ENCODE data around the gene HEBP2. TPM values are rescaled to one million over a fixed set of nuclear protein-coding genes. Genes with fewer than 3 reads are reported as not detected.

HEBP2 gene
- total RNA-seq, 1 experiment from 2014 or later, result 58.9 TPM

- ChIA-PET POLR2A (ENCODE audit: unreplicated experiment) (no interaction called here), CTCF (no interaction called here)
- H3K4me3 ChIP-seq (ENCODE audit: low read length), result no peak overlapping the region
- H3K9ac ChIP-seq (ENCODE audit: low read length), result no peak overlapping the region
- no peaks in the 10 kb centered on the region for H4K20me1 ChIP-seq (ENCODE audit: low read length)
- no peaks in the 10 kb centered on the region for H3K27me3 ChIP-seq (ENCODE audit: low read length)
- H3K4me1 ChIP-seq (ENCODE audit: insufficient read depth, low read length), result peaks cover 7% of the 10 kb centered on the region
- no peak overlapping the region for H3K27ac ChIP-seq (ENCODE audit: low read length)
- intact Hi-C loops (cut with micrococcal nuclease), result no loop called here
- H3K36me3 ChIP-seq (ENCODE audit: low read depth, low read length), result no peaks in the 10 kb centered on the region
- H3K9me3 ChIP-seq (ENCODE audit: low read length), result no peaks in the 10 kb centered on the region
- H3F3A ChIP-seq (ENCODE audit: low read length, unreplicated experiment), result no peaks in the 10 kb centered on the region
- no TSS peak for BruUV-seq (replicated peaks)
- no peaks in the 10 kb centered on the region for H3K79me2 ChIP-seq (ENCODE audit: low read length)
- no peak overlapping the region for H2AFZ ChIP-seq (ENCODE audit: low read length)
- DNase-seq (no peak), ATAC-seq (no peak)
- no peak overlapping the region for H3K4me2 ChIP-seq (ENCODE audit: low read length)
- no peaks in the 10 kb centered on the region for H3K9me2 ChIP-seq (replicated peaks; ENCODE audit: low read length)
- TF ChIP-seq EZH2 (IDR thresholded peaks at IDR 0.05; ENCODE audit: low read length, unreplicated experiment) (no peak), EZH2phosphoT487 (IDR thresholded peaks at IDR 0.05; ENCODE audit: borderline replicate concordance, low read length) (no peak), CTCF (conservative IDR thresholded peaks at IDR 0.05; ENCODE audit: low read depth, low read length) (no peak)
Measured at GRCh38 chr6:138382498-138383265, 21.3 kb upstream of the HEBP2 start.

- ChIA-PET POLR2A (ENCODE audit: unreplicated experiment) (no interaction called here), CTCF (no interaction called here)
- H3K4me3 ChIP-seq (ENCODE audit: low read length), result no peak overlapping the region
- no peak for DNase-seq
- no peaks in the 10 kb centered on the region for H3K79me2 ChIP-seq (ENCODE audit: low read length)
- no peak overlapping the region for H3K4me2 ChIP-seq (ENCODE audit: low read length)
- no peaks in the 10 kb centered on the region for H3K27me3 ChIP-seq (ENCODE audit: low read length)
- no peaks in the 10 kb centered on the region for H3F3A ChIP-seq (ENCODE audit: low read length, unreplicated experiment)
- no peak overlapping the region for H2AFZ ChIP-seq (ENCODE audit: low read length)
- no peak overlapping the region for H3K9ac ChIP-seq (ENCODE audit: low read length)
- no peaks in the 10 kb centered on the region for H3K36me3 ChIP-seq (ENCODE audit: low read depth, low read length)
- no peak for ATAC-seq
- H3K27ac ChIP-seq (ENCODE audit: low read length), result no peak overlapping the region
- TF ChIP-seq EZH2phosphoT487 (IDR thresholded peaks at IDR 0.05; ENCODE audit: borderline replicate concordance, low read length) (no peak), EZH2 (IDR thresholded peaks at IDR 0.05; ENCODE audit: low read length, unreplicated experiment) (no peak), CTCF (conservative IDR thresholded peaks at IDR 0.05; ENCODE audit: low read depth, low read length) (no peak)
- H3K9me3 ChIP-seq (ENCODE audit: low read length), result no peaks in the 10 kb centered on the region
- BruUV-seq (replicated peaks), result no TSS peak
- no peaks in the 10 kb centered on the region for H3K9me2 ChIP-seq (replicated peaks; ENCODE audit: low read length)
- no peaks in the 10 kb centered on the region for H4K20me1 ChIP-seq (ENCODE audit: low read length)
- peaks cover 15% of the 10 kb centered on the region for H3K4me1 ChIP-seq (ENCODE audit: insufficient read depth, low read length)
- intact Hi-C loops (cut with micrococcal nuclease), result no loop called here
Measured at GRCh38 chr6:138383776-138384175, 20.2 kb upstream of the HEBP2 start.

GRCh38 chr6:138386897-138387296 is 17.1 kb upstream of the HEBP2 start:
- intact Hi-C loops (cut with micrococcal nuclease), result no loop called here

More at GRCh38 chr6:138386897-138387296, 17.1 kb upstream of the HEBP2 start:
- H3K4me2 ChIP-seq (ENCODE audit: low read length), result no peak overlapping the region
- H4K20me1 ChIP-seq (ENCODE audit: low read length), result no peaks in the 10 kb centered on the region
- POLR2A ChIA-PET (ENCODE audit: unreplicated experiment), result interaction anchor here (0.6 kb wide), 1 partner anchor 10 kb away, joined by 5 read pairs; no protein-coding TSS in a partner anchor
- DNase-seq, result no peak
- H2AFZ ChIP-seq (ENCODE audit: low read length), result no peak overlapping the region
- CTCF ChIA-PET, result no interaction called here
- no TSS peak for BruUV-seq (replicated peaks)
- H3K79me2 ChIP-seq (ENCODE audit: low read length), result no peaks in the 10 kb centered on the region
- peaks cover 15% of the 10 kb centered on the region for H3K4me1 ChIP-seq (ENCODE audit: insufficient read depth, low read length)
- TF ChIP-seq CTCF (conservative IDR thresholded peaks at IDR 0.05; ENCODE audit: low read depth, low read length) (no peak), EZH2phosphoT487 (IDR thresholded peaks at IDR 0.05; ENCODE audit: borderline replicate concordance, low read length) (no peak), EZH2 (IDR thresholded peaks at IDR 0.05; ENCODE audit: low read length, unreplicated experiment) (no peak)
- no peaks in the 10 kb centered on the region for H3K9me3 ChIP-seq (ENCODE audit: low read length)
- no peak overlapping the region for H3K9ac ChIP-seq (ENCODE audit: low read length)
- no peaks in the 10 kb centered on the region for H3K27me3 ChIP-seq (ENCODE audit: low read length)
- H3F3A ChIP-seq (ENCODE audit: low read length, unreplicated experiment), result no peaks in the 10 kb centered on the region
- H3K4me3 ChIP-seq (ENCODE audit: low read length), result no peak overlapping the region
- H3K36me3 ChIP-seq (ENCODE audit: low read depth, low read length), result no peaks in the 10 kb centered on the region
- no peaks in the 10 kb centered on the region for H3K9me2 ChIP-seq (replicated peaks; ENCODE audit: low read length)
- H3K27ac ChIP-seq (ENCODE audit: low read length), result no peak overlapping the region
- ATAC-seq, result no peak
